HG02884 (cell line): ENCODE data around the gene SLC46A2.

Experiments used
- ATAC-seq: cut with Tn5 transposase; IDR thresholded peaks from one replicate; pipeline ENCODE4 v1.9.1; 2021; ENCODE audit warnings: mild to moderate bottlenecking, moderate library complexity; ENCODE audit not compliant: unreplicated experiment

SLC46A2 gene

GRCh38 chr9:112833081-112833480 is 57.6 kb downstream of the SLC46A2 start:
- ATAC-seq, result no peak

DNA sequence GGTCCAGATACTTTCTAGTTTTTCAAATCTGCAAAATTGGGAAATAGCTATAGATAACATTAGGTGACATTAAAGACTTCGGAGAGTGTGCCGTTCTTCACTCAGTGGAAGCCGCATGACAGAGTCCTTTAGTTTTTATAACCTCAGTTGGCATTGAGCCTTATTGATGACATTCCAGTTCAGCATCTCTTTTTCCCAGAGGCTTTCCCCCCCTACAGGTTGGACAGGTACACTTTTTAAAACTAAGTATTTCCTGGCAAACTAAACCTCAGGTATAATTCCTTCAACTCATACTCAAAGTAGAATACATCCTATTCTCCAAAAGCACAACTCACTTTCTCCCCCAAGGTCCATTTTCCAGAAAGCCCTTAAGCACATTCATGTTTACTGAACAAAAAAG is 58.7 kb downstream of the SLC46A2 start:
- no peak for ATAC-seq

- ATAC-seq, result no peak
Observed at GRCh38 chr9:112831281-112831851, 59.3 kb downstream of the SLC46A2 start.
